Peyer's patch (tissue), 4 donors: ENCODE measurements around the gene RNF149.

Experiments used
- CTCF ChIP-seq, 6 experiments: fragments of 450-650 bp in 4 of 6; fragments of 200-600 bp in 2 of 6; sonication (generic) in 1 of 6; IDR thresholded peaks; one replicate each; pipeline ENCODE4 v1.5.1; 2017 to 2019; ENCODE audit warnings: antibody characterized with exemption in 6 of 6, mild to moderate bottlenecking in 3 of 6, moderate library complexity in 1 of 6
- POLR2A ChIP-seq, 2 donors: fragments of 450-650 bp; IDR thresholded peaks; one replicate each; pipeline ENCODE4 v1.5.1; 2017; ENCODE audit warnings: antibody characterized with exemption in 2 of 2, mild to moderate bottlenecking in 2 of 2, moderate library complexity in 2 of 2

- TF ChIP-seq CTCF (IDR thresholded peaks at IDR 0.05) (no peak), POLR2A (IDR thresholded peaks at IDR 0.05) (no peak)
Observed at GRCh38 chr2:101262142-101262541, 46.4 kb downstream of the RNF149 start.
